ELF-1 (cell line): Measurements from ENCODE around the gene MXD3.

Experiments used
- DNase-seq: peaks from one replicate; pipeline ENCODE4 v3.0.0-alpha.2; 2016; ENCODE audit warnings: low read depth, low spot score

Gene MXD3

GRCh38 chr5:177303121-177303924 is 8.4 kb downstream of the MXD3 start, which contains the start of the genes PRELID1 and RAB24:
TSS of gene PRELID1 (plus strand) at chr5:177303799. CDS start at chr5:177303986, 187 bp downstream.
TSS of gene RAB24 (minus strand) at chr5:177303719. CDS start at chr5:177303288, 431 bp downstream.
- peak; percentile 89 for DNase-seq

- peak; percentile 54 for DNase-seq
These were observed 9.2 kb downstream of the MXD3 start for GRCh38 chr5:177302354-177303110.

DNA sequence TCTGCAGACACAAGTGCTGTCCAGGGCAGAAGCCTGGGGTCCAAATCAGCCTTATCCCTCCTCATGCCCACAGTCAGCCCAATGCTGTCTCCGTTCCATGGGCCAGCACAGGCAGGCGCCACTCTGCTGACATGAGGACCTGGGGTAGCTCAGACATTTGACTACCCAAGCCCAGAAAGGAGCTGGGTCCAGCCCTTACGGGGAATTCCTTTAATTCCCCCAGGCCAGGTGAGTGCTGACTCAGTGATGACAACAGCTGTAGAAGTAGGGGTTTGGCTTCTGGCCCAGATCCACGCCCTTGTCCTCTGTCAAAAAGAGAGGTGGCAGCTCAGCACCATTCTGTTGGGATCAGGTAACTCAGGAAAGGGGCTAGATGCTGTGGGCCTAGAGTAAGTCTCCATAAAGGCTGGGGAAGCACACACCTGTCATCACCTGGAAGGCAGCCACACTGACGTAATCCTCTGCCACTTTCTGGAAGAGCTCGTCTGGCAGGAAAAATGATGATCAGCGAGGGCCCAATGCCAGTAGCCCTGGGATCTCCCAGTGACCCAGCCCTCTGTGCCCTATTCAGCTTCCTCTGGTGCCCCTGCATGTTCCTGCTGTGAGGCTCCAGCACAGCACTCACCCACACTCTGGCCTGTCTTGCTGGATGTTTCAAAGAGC is 10.1 kb downstream of the MXD3 start:
- DNase-seq = peak; percentile 68

- DNase-seq = no peak
These were observed 10.7 kb downstream of the MXD3 start for GRCh38 chr5:177300951-177301350.

DNA sequence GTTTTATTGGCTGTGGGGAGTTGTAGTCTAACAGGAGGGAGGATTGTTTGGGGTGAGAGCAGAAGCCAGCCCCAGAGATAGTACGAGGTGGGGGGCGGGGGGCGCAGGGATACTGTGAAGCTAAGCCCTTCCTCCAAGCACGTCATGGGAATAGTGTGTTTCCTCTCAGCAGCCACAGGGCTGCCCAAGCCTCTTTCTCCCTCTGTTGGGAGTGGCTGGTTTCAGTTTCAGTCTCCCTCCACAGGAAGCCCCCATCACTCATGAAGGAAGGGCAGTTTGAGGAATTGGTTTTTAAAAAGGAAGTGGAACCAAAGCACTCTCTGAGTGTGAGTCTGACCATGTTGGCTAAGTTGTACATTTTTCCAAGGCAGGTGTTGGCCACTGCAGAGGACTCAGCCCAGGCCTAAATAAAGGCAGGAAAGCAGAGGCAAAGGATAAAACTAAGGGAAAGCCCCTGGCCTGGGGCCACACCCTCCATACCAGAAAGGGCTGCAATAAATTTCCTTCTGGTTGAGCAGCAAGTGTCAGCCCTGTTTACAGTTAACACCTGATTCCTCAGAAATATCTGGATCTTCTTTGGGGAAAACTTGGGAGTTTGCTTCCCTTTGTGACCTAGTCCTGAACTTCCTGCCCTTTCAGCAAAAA is 11.3 kb downstream of the MXD3 start:
- peak; percentile 57 for DNase-seq

DNA sequence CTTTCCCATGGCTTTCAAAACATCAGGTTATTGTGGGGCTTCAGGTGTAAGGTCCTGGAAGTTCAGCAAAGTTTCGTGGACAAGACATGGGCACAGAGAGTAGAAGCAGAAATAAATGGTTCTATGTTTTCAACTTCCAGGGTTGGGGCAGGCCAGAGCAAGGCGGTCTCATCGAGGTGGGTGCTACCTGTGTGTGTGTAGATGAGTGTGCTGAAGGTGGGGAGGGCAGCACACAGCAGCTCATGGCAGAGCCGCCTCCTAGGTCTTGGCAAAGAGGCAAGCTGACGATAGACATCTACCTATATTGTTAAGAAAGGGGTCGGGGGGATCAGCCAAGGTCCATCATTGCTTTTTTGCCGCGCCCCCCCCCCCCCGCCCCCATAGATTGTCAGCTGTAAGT is 12.0 kb downstream of the MXD3 start:
- DNase-seq = no peak

DNA sequence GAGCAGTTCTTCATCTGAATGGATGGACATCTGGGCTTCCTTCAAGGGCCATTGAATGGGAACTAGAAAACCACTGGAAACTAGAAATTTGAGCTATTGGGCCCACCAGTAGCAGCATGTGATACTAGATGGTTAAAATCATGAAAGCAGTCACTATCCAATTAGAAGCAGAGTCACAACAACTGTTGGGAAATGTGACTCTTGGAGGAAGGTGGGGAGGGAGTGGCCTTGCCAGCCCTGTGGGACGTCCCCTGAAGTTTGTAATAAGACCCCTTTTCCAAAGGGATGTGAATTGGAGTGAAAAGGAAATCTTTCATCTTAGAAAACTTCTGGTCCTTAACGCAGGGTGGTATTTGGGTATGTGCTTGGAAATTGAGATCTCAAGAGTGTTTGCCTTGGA is 13.8 kb downstream of the MXD3 start:
- DNase-seq = no peak

GRCh38 chr5:177296581-177296980 is 15.1 kb downstream of the MXD3 start:
- DNase-seq = no peak

GRCh38 chr5:177295924-177296323 is 15.8 kb downstream of the MXD3 start:
- DNase-seq = no peak

- no peak for DNase-seq
These were observed 17.1 kb downstream of the MXD3 start for GRCh38 chr5:177294632-177295031.

DNA sequence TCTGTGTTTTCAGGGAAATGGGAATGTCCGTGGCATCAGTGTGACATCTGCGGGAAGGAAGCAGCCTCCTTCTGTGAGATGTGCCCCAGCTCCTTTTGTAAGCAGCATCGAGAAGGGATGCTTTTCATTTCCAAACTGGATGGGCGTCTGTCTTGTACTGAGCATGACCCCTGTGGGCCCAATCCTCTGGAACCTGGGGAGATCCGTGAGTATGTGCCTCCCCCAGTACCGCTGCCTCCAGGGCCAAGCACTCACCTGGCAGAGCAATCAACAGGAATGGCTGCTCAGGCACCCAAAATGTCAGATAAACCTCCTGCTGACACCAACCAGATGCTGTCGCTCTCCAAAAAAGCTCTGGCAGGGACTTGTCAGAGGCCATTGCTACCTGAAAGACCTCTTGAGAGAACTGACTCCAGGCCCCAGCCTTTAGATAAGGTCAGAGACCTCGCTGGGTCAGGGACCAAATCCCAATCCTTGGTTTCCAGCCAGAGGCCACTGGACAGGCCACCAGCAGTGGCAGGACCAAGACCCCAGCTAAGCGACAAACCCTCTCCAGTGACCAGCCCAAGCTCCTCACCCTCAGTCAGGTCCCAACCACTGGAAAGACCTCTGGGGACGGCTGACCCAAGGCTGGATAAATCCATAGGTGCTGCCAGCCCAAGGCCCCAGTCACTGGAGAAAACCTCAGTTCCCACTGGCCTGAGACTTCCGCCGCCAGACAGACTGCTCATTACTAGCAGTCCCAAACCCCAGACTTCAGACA is 17.7 kb downstream of the MXD3 start:
- DNase-seq = no peak

GRCh38 chr5:177291735-177292134 is 20.0 kb downstream of the MXD3 start:
- no peak for DNase-seq

DNA sequence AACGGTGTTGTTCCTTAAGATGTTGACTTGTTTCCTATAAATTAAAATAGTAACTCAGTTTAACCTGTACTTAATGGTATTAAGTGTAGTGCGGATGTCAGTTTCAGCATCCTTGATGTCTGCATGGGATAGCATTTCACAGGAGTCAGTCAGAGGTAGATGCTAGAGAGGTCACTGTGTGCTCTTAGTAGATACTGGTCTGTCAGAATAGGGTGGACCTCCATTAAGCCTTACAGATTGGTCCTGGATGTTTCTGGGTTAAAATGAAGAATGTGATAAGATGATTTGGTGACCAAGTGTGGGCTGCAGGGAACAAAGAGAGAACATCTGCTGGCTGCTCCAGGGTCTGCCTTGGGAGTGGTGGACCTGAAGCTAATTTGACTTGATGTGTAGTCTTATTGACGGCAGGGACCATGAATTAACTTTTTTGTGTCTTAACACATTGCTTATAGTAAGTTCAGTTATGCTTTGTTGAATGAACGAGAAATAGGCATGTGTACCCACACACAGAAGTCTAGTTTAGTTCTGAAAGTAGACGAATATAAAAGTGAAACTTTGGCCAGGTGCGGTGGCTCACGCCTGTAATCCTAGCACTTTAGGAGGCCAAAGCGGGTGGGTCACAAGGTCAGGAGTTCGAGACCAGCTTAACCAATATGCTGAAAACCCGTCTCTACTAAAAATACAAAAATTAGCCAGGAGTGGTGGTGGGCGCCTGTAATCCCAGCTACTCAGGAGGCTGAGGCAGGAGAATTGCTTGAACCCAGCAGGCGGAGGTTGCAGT is 20.7 kb downstream of the MXD3 start:
- no peak for DNase-seq

- DNase-seq = no peak
These were observed 23.5 kb downstream of the MXD3 start for GRCh38 chr5:177288191-177288590.

DNA sequence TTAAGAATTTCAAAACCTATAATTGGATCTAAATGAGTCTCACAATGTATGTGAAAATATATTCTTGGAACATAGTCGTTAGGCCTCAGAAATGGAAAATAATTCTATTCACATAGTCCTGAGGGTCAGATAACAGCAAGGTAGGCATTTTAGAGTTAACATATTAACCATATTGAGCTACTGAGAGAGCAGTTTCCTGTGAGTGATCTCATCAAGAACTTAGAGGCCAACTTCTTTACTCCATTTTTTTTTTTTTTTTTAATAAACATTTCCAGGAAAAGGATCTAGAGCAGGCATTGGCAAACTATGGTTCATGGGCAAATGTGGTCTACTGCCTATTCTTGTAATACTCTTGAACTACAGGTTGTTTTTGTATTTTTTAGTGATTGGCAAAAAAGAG is 34.8 kb downstream of the MXD3 start:
- DNase-seq = no peak

DNA sequence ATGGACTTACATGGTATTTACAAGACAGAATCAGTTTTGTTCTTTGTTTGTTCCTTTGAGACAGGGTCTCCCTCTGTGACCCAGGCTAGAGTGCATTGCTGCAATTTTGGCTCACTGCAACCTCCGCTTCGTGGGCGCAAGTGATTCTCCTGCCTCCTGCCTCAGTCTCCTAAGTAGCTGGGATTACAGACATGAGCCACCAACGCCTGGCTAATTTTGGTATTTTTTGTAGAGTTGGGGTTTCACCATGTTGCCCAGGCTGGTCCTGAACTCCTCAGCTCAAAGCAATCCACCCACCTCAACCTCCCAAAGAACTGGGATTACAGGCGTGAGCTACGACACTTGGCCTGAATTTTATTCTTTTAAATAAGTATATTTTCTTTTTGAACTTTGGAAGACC is 35.8 kb downstream of the MXD3 start:
- no peak for DNase-seq

GRCh38 chr5:177271113-177271512 is 40.6 kb downstream of the MXD3 start:
- DNase-seq = no peak

- DNase-seq = no peak
These were observed 41.0 kb downstream of the MXD3 start for GRCh38 chr5:177270653-177271052.

- DNase-seq = no peak
These were observed 41.7 kb downstream of the MXD3 start for GRCh38 chr5:177269976-177270375.

- no peak for DNase-seq
These were observed 42.3 kb downstream of the MXD3 start for GRCh38 chr5:177269232-177269895.
